Right ventricle myocardium inferior (tissue), 1 donor: ENCODE data around the gene RARB. TPM values are rescaled to one million over a fixed set of nuclear protein-coding genes. Genes with fewer than 3 reads are reported as not detected.

ENCODE experiments used
- ATAC-seq: fragments of 200-7000 bp; cut with Tn5 transposase; one replicate; pipeline ENCODE4 v1.9.1; 2020; ENCODE audit warnings: mild to moderate bottlenecking, moderate library complexity
- DNase-seq: peaks from one replicate; pipeline ENCODE4 v3.0.0; 2021; ENCODE audit errors: missing footprints
- intact Hi-C: fragments of 100-400 bp; cut with DNase I; formaldehyde crosslinking; loops from one replicate; pipeline ENCODE4 v1.11.0; 2022
- total RNA-seq: library from RNA; stranded (reverse); fragmentation: NEBNext Ultra II Directional; extraction: Animal tissue kit (Norgen Biotek cat#: 25700); gene quantifications from one replicate; pipeline ENCODE4 v1.2.1, GENCODE V29; 2021
- donor health status: DM: no; HTN: yes; CAD: no; lungs with severe emphysema.

The RARB gene
- total RNA-seq, 1 donor from 2014 or later, result 17.5 TPM

DNA sequence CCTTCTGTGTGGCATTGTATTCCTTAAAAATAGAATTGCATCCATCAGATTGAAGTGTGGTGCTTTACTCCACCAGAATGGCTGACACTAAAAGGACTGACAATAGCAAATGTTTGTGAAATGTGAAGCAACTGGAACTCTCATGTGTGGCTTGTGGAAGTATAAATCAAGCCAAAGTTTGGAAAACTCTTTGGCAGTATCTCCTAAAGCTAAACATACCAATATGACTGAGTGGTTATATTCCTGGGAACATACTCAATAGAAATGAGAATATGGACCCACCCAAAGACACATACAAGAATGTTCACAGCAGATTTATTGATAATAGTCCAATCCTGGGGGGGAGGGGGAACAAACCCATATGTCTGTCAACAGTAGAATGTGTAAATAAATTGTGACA lies 87.1 kb downstream of the RARB start:
- ATAC-seq (no peak), DNase-seq (no peak)
- intact Hi-C loops, result loop anchor here (5.0 kb wide), 1 partner anchor 42 kb away; no protein-coding TSS in a partner anchor

DNA sequence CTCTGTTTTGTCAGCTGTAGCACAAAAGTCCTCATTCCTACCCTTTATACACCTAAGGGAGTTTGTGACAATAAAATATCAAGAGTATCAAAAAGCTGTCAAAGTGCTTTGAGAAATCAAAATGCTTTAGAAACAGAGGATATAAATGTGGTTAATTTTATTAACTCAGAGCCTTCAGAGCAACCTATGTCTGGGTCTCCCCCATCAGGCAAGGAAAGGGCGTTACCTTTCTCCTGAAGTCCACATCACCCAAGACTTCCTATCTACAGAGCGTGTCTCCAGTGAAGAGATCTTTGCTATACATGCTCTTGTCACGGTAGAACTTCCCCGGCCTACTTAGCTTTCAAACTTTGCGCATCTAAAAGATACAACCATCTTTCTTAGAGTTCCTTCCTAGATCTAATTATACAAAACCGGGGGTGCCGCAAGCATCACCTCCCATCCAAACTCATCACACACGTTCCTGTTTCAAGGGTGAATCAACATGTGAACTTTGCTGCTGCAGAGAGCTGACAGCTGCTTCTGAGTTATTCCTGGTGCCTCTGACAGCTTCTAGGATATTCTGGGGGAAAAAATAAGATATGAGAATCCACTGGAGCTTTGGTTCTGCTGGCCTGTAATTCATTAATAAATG lies 93.0 kb downstream of the RARB start:
- no peak for DNase-seq
- intact Hi-C loops, result no loop called here
- ATAC-seq, result no peak

DNA sequence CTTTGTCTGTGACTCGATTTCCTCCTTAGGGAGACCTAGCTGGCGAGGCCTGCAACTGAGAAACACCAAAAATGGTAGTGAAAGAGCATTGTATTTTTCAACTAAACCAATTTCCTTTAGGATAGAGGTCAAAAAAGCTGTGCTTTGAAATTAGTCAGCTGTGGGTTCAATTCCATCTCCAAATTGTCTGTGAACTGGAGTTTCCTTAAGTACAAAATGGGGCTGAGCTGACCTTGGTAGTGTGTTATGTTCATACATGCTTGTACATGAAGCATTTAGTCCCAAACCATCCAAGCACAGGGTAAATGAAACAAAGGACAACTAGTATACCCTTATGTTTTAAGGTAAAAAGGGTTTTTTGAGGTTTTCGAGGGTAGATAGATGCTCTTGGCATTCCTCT lies 99.3 kb downstream of the RARB start:
- DNase-seq (no peak), ATAC-seq (no peak)
- intact Hi-C loops, result no loop called here

DNA sequence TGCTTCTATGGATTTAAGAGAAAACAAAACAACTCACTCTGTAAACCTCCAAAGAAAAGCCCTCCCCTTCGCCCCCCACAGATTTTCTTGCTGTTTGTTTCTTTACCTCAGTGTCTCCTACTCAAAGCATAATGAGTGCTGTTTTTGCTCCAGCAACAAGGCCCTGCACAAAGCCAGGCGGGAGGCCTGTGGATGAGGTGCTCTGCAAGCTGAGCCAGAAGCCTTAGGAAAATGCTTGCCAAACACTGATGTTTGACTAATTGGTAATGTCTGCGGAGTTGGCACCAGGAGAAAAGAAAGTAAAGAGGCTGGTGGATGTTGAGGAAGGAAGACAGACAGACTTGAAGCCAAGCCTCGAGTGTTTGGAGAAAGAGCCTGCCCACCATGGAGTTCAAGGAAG lies 99.7 kb downstream of the RARB start:
- no peak for DNase-seq
- intact Hi-C loops, result no loop called here
- ATAC-seq, result no peak

DNA sequence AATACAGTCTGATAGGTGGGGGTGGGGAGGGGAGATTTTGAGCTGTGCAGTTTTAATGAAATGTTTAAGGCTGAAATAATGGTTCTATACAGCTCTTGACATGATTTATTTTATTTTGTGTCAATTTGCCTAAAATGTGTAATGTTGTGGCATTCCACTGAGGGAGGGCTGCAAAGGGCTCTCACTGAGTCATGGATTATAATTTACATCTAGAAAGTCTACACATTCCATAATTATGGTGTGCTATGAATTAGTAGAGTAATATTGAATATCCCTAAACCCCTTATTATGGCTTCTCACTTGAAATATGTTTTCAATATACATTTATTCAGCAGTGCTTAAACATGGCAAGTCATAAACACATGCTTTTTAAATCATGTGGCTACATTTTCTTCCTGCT lies 103.9 kb downstream of the RARB start:
- DNase-seq, result no peak
- no peak for ATAC-seq
- intact Hi-C loops, result no loop called here

DNA sequence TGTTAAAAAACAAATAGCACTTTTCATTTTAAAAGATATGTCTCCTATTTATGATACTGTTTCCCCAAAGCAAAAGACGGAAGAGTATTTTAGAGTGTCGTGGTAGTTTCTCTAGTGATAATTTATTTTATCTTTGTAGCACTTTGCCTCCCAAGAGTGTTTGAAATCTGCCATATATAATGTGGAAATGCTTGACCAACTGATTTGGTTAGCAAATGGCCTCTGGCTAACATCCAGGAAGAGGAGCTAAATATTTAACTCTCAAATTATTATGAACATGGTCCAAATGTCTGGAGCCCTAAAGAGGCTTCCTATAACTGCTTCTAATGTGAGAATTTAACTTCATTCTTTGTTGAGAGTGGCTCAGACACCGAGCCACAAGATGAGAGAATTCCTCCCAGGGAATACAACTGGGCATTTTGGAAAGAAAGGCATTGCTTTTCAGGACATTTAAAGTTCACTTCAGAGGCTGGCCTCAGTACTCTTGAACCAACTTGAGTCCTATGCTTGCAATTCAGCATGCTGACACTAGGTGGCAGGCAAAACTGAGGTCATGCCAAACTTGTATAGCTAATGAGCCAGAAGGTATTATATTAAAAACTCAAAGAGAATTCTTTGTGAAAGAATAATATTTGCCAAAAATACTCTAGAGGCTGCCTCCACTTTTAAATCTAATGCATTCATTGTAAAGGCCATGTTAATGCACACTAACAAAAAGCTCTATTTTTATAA lies 104.5 kb downstream of the RARB start:
- DNase-seq, result no peak
- intact Hi-C loops, result no loop called here
- no peak for ATAC-seq

DNA sequence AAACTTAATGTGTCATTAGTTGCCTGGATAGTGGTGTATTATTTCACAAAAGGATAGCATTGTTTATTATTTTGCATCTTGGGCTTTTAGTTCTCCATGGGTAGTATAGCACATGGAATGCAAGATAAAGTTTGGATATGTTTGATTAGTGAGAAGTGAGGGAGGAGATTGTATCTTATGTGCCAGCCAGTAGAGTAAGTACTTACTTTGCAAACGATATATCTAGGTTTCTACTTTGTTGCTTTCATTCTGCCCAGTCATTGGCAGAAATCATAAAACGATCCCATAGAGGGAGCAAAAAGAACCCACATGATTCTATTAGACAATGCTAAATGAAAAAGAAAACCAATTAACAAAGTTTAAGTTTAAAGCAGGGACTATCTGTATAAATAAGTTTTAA lies 105.3 kb downstream of the RARB start:
- intact Hi-C loops, result no loop called here
- no peak for ATAC-seq
- DNase-seq, result no peak

DNA sequence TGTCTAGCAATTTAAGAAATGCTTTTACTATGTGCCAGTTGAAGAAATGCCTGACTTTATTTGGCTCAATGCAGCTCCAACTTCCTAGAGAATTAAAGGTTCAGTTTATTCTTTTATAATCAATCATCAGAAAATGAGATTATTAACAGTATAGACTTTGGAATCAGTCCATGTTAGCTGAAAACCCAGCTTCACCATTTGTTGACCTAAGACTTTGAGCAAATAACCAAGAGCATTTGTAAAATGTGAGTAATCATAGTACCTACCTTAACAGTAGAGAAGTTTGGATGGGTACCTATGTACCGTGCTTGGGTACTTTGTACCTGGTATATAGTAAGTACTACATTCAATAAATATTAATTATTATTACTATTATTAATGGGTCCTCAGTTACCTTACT lies 105.9 kb downstream of the RARB start:
- DNase-seq (no peak), ATAC-seq (no peak)
- intact Hi-C loops, result no loop called here

DNA sequence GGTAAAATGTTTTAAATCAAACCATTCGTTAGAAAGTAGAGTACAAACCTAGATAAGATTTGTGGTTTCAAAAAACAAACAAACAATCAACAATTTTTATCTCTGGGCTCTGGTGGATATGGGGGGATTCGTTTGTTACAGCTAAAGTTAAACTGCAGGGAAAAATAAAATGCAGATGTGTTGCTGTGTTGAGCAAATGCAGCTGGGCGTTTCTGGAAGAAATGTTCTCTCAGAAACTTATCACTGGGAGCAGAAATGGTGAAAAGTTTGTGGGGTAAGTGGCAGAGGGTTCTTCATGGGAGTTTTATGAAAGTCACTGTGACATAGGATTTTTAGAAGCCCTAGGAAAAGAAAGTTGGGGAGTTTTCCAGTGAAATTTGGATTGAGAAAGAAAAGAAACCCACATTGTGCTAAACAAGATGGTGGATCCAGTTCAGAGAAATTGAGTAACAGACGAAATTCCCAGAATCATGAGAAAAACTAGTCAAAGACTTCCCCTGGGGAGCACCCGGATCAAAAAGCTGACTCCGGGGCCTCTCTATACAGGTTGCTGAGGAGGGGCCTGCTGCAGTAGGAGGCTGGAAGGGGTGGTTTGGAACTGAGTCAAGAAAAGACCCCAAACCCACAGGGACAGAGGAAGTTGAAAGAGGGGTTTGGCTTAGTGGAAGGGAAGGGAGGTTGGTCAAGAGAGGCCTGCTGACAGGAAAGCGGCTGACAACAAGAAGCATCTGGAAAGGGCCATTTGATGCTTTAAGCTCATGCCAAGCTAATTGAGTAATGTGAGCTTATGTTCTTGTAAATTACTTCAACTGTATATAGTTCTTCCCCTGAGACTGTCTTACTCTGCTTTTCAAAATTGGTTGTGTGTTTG lies 108.7 kb downstream of the RARB start:
- intact Hi-C loops, result no loop called here
- DNase-seq (peak; percentile 66), ATAC-seq (peak; percentile 78)

DNA sequence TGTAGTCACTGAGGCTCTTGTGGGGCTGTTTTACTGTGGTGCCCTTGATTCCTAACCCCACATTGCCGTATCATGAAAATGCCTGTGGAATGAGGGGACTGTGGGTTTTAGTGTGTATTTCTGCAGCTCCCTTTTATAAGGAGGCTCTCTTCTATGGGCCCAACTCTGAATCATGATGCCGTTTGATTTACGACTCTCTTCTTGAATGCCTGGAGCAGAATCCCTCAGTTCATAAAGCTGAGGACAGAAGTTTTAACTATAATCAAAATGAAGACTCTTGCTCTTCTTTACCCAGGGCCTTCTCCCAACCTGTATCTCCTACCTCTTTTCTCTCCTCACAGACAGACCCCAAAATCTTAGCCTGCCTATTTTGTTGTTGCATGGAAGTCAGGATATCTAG lies 109.5 kb downstream of the RARB start:
- no peak for ATAC-seq
- intact Hi-C loops, result no loop called here

DNA sequence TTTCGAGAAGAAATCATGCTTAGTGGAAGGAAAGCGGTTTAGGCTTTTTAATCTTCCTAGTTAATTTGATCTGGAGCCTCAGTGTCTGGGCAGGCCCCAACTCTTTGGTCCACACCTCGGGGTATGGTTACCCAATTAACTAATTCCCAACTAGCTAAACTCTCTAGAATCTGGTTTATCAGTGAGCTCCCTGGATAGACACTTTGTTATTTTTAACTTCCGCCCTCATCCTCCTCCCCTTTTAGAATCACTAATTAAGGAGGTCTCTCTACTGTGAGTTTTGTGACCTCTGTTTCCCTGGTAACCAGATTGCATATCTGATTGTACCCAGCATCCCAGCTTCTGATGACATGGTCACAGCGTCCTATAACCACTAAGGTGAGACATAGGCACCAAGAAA lies 112.2 kb downstream of the RARB start:
- ATAC-seq (no peak), DNase-seq (no peak)
- intact Hi-C loops, result no loop called here

More for the DNA sequence above, 109.5 kb downstream of the RARB start:
- DNase-seq, result no peak

DNA sequence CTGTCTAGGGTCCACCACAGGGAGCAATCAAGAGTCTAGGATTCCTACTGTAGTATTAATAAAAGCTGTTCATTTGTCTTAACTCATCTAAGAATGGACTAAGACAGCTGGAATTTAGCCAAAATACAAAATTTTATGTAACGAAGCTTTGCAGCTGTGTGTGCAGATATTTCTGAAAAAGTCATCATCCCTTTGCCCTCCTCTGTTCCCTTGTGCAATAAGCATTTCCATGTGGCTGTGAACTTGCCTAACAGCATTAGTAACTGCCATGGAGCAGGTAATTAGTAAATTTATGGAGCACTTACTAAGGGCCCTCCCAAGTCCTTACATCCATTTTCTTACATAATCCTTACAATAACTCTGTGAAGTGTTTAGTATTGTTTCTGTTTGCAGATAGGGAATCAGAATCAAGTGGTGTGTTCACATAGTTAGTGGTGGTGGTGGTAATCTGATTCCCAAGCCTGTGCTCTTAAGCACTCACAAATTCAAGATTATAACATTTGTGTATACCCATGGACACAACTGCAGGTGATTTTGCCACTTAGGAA lies 114.5 kb downstream of the RARB start:
- DNase-seq, result no peak
- ATAC-seq, result no peak
- intact Hi-C loops, result no loop called here

DNA sequence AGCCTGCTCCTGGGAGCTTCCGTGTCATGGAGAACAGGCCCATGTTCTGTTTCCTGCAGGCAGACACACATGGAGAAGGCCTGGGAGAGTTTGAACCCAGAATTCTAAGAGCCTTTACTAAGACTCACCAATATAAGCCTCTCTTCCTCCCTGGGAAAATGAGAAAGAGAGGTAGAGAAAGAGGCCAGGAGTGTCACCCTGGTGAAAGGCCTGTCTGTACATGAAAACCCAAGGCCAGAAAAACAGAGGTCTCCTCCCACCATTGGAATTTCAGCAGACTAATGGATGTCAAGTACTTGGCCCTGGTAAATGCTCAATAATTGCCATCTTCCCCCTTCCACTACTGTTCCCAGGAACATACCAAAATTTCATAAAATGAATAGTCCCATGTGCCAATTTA lies 119.0 kb downstream of the RARB start:
- DNase-seq (no peak), ATAC-seq (no peak)
- intact Hi-C loops, result no loop called here

DNA sequence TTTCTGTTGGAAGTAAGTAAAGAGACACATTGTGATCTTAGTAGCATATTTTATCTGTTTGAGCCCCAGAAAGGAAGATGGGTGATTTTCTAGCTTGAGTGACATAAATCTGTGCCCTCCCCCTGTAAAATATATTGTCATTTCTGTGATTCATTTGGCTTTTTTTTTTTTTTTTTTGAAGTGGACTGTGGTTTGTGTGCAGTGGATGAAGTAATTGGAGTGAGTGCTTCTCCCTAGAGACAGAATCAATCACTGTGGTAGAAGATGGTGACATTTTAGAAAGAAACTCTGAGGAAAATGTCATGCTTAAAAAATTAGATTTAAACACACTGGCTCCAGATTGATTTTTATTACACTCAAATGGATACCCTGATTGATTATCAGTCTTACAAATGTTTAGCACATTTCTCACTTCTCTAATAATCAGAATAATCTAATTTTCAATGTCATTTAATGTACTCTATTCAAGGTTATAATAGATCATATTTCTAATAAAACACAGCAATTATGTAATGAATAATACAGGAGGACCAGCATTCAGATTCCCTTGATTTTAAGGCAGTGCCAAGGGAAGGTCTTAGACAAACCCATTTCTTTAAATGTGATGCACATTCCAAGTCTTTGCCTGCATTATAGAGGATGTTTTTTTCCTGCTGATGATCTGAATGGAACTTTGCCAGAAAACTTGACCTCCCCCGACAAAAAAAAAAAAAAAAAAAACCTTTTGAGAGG lies 120.0 kb downstream of the RARB start:
- intact Hi-C loops, result no loop called here
- ATAC-seq (no peak), DNase-seq (no peak)

DNA sequence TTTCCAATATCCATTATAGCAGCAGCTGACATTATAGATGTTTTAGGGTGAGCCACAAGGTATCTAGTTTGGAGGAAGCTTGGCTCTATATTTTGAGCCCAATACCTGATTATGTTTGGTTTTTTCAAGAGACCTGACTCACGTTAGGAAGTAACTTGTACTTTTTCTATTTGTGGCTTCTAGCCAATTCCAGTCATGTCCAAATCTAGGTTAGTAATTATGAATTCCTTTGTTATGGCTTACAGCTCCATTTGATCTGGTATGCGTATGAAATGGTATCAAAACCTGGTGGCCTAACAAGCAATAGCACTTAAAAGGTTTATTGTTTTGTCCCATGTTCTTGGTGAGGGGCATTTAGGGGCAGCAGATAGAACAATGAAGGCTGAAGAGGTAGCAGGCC lies 120.8 kb downstream of the RARB start:
- DNase-seq (no peak), ATAC-seq (no peak)
- intact Hi-C loops, result no loop called here

DNA sequence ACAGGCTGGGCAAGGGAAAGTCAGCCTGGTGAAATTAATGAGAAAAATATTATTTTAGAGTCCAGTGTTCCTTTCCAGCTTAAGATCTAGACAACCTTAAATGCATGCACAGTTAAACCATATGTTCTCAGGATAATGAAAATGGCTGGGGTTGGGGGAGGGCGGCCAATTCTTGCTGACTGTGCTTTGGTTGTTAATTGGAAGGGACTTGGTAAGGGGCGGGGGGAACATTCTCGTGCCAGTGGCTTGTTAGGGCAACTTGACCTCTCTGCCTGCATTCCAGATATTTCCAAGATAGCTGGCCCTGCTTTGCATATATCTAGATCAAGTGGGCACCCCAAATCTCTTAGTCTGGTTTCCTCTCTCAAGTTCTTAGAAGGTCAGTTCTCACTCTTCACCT lies 124.2 kb downstream of the RARB start:
- intact Hi-C loops, result no loop called here
- ATAC-seq, result no peak
- no peak for DNase-seq

DNA sequence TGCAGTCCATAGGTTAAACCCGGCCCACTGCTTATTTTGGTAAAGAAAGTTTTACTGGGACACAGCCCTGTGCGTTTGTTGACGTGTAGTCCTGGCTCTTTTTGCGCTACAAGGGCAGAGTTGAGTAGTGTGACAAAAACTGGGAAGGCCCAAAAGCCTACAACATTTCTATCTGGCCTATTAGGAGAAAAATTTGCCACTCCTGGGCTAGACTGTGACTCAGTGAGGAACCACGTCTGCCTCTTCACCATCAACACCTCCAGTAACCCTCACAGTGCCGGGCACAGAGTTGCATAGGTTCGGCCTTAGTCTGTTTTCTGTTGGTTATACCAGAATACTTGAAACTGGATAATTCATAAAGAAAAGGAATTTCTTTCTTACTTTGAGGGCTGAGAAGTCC lies 126.3 kb downstream of the RARB start:
- ATAC-seq (no peak), DNase-seq (no peak)
- intact Hi-C loops, result no loop called here

DNA sequence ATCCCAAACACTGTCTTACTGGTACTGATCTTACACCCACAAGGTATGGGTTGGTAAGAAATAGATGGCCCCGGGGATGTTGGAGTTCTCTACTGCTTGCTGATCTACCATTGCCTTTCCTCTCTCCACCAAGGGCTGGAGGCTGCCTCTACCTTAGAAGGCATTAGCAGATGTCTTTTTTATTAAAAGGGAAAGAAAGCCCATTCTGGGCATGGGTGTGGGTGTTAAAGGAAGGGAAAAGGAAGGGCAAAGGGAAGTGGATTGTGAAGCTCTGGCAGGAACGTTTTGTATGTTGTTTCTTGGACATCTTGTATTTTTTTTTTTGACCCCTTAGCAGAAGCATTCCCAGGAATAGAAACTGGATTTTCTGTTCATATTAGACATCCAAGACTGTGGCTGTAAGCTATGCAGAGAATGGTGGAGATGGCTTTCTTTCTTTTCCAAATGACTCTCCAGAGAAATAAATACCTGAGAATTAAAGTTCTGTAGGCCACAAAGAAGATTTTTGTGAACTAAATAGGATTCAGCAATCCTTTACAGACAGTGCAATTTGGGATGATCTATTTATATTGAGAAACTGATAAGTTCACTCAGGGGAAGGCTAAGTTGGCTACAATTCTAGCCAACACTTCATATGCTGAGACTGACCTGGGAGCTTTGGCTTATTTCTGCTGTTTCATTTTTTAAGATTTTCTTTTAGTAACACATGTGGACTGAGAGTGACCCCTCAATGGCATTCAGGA lies 127.8 kb downstream of the RARB start:
- intact Hi-C loops, result loop anchor here (5.0 kb wide), 2 partner anchors 39 to 84 kb away; no protein-coding TSS in a partner anchor
- ATAC-seq, result peak; percentile 10
- DNase-seq, result no peak
